ENCODE measurements around the gene MPIG6B. TPM values are rescaled to one million over a fixed set of nuclear protein-coding genes. Genes with fewer than 3 reads are reported as not detected.

MPIG6B gene
- total RNA-seq, 4 donors from 2014 or later: 0.33 TPM; not detected in 3

GRCh38 chr6:31717499-31718222, 5.5 kb upstream of the MPIG6B start:
- TF ChIP-seq CTCF (IDR thresholded peaks at IDR 0.05; ENCODE audit: low read depth): no peak

GRCh38 chr6:31718265-31718664, 4.9 kb upstream of the MPIG6B start:
- no peak for TF ChIP-seq CTCF (IDR thresholded peaks at IDR 0.05; ENCODE audit: low read depth)

GRCh38 chr6:31719001-31719400, 4.2 kb upstream of the MPIG6B start:
- no peak for TF ChIP-seq CTCF (IDR thresholded peaks at IDR 0.05; ENCODE audit: low read depth)

- TF ChIP-seq CTCF (IDR thresholded peaks at IDR 0.05; ENCODE audit: low read depth): no peak
Measured at GRCh38 chr6:31720196-31720770, 2.9 kb upstream of the MPIG6B start.

GRCh38 chr6:31721351-31722020, 1.7 kb upstream of the MPIG6B start, which contains the start of gene LY6G6C:
Gene LY6G6C (minus strand): TSS chr6:31721746. CDS start chr6:31721679, 67 bp downstream.
- TF ChIP-seq CTCF (IDR thresholded peaks at IDR 0.05; ENCODE audit: low read depth): no peak

GRCh38 chr6:31722173-31722572, 1.0 kb upstream of the MPIG6B start:
- TF ChIP-seq CTCF (IDR thresholded peaks at IDR 0.05; ENCODE audit: low read depth): no peak

- TF ChIP-seq CTCF (IDR thresholded peaks at IDR 0.05; ENCODE audit: low read depth): no peak
Measured at GRCh38 chr6:31723980-31724691, 963 bp downstream of the MPIG6B start.

Measured in subcutaneous adipose tissue (tissue), 4 donors.